Activated CD8-positive, alpha-beta T cell treated with anti-CD3 and anti-CD28 coated beads for 36 hours (primary cell): Measurements from ENCODE around the gene ZFP62. TPM values are rescaled to one million over a fixed set of nuclear protein-coding genes. Genes with fewer than 3 reads are reported as not detected.
A peak's percentile ranks its signal among the peaks of the same experiment; 100 is the strongest.
"Not testable (repeated sequence)": the region's sequence is repeated elsewhere in the genome, so short reads cannot be mapped to it uniquely, and the experiment has no call there.

Experiments used
- ATAC-seq: fragments of 200-7000 bp; cut with Tn5 transposase; one replicate; pipeline ENCODE4 v1.10.0; 2021; ENCODE audit warnings: mild to moderate bottlenecking, moderate library complexity
- CTCF ChIA-PET: fragments of 350-600 bp; sonication (Branson Sonifier 250); formaldehyde crosslinking; loops from one replicate; lab custom pipeline; 2021; ENCODE audit warnings: antibody characterized with exemption; lab: Charles Lee
- POLR2A ChIA-PET: fragments of 350-600 bp; sonication (Branson Sonifier 250); formaldehyde crosslinking; loops from one replicate; lab custom pipeline; 2021; ENCODE audit warnings: antibody characterized with exemption; lab: Charles Lee
- DNase-seq: peaks from one replicate; pipeline ENCODE4 v3.0.0-alpha.2; 2020
- H3K27ac Mint-ChIP-seq: one replicate; pipeline ENCODE4 v1.8.0; 2021; ENCODE audit warnings: mild to moderate bottlenecking, mixed read lengths
- H3K27me3 Mint-ChIP-seq: one replicate; pipeline ENCODE4 v1.8.0; 2021; ENCODE audit warnings: mixed read lengths
- H3K36me3 Mint-ChIP-seq: one replicate; pipeline ENCODE4 v1.8.0; 2021; ENCODE audit warnings: low read depth, mixed read lengths
- H3K4me1 Mint-ChIP-seq: one replicate; pipeline ENCODE4 v1.8.0; 2021; ENCODE audit warnings: low read depth, mixed read lengths
- H3K4me3 Mint-ChIP-seq: one replicate; pipeline ENCODE4 v1.8.0; 2021; ENCODE audit warnings: mild to moderate bottlenecking, moderate library complexity, mixed read lengths
- H3K9me3 Mint-ChIP-seq: one replicate; pipeline ENCODE4 v1.8.0; 2021; ENCODE audit warnings: mixed read lengths
- CTCF ChIP-seq: fragments of 200-600 bp; IDR thresholded peaks from one replicate; pipeline ENCODE4 v1.8.0; 2022; ENCODE audit warnings: antibody characterized with exemption, mild to moderate bottlenecking
- intact Hi-C: fragments of 100-400 bp; cut with micrococcal nuclease; formaldehyde crosslinking; loops from one replicate; pipeline ENCODE4 v1.10.0; 2022
- total RNA-seq, 2 experiments: library from RNA; stranded (reverse); gene quantifications; one replicate each; pipeline ENCODE4 v1.2.3, GENCODE V29; 2021

The ZFP62 gene
- total RNA-seq, 2 experiments from 2014 or later: 22.2 to 22.6 TPM

GRCh38 chr5:180889381-180889780 lies 28.3 kb upstream of the ZFP62 start:
- H3K4me3 Mint-ChIP-seq: no peak overlapping the region
- no peaks in the 10 kb centered on the region for H3K9me3 Mint-ChIP-seq
- DNase-seq: no peak
- no peak for ATAC-seq
- no peak overlapping the region for H3K27ac Mint-ChIP-seq
- ChIA-PET POLR2A (no interaction called here), CTCF (no interaction called here)
- H3K27me3 Mint-ChIP-seq: peaks cover 27% of the 10 kb centered on the region
- H3K36me3 Mint-ChIP-seq: no peaks in the 10 kb centered on the region
- intact Hi-C loops: no loop called here
- TF ChIP-seq CTCF: no peak
- H3K4me1 Mint-ChIP-seq: no peaks in the 10 kb centered on the region

DNA sequence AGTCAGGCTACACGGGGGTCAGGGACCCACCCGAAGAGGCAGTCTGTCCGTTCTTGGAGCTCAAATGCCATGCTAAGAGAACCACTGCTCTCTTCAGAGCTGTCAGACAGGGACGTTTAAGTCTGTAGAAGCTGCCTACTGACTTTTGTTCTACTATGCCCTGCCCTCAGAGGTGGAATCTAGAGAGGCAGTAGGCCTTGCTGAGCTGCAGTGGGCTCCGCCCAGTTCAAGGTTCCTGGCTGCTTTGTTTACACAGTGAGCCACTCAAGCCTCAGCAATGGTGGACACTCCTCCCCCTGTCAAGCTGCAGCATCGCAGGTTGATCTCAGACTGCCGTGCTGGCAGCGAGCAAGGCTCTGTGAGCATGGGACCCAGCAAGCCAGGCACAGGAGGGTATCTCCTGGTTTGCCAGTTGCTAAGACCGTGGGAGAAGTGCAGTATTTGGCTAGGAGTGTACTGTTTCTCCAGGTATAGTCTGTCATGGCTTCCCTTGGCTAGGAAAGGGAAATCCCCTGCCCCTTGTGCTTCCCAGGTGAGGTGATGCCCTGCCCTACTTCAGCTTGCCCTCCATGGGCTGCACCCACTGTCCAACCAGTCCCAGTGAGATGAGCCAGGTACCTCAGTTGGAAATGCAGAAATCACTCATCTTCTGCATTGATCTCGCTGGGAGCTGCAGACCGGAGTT lies 24.9 kb upstream of the ZFP62 start:
- H3K4me3 Mint-ChIP-seq, DNase-seq, CTCF ChIA-PET, H3K27ac Mint-ChIP-seq, intact Hi-C loops, H3K36me3 Mint-ChIP-seq, H3K9me3 Mint-ChIP-seq, H3K4me1 Mint-ChIP-seq, POLR2A ChIA-PET, ATAC-seq: not testable (repeated sequence)
- H3K27me3 Mint-ChIP-seq: peaks cover 38% of the 10 kb centered on the region

- intact Hi-C loops: loop anchor here (10.0 kb wide), 1 partner anchor 149 kb away; no protein-coding TSS in a partner anchor
- ChIA-PET POLR2A (no interaction called here), CTCF (no interaction called here)
- Mint-ChIP-seq H3K36me3 (no peaks in the 10 kb centered on the region), H3K9me3 (no peaks in the 10 kb centered on the region), H3K27ac (no peak overlapping the region), H3K27me3 (peaks cover 2% of the 10 kb centered on the region), H3K4me3 (no peak overlapping the region), H3K4me1 (peaks cover 3% of the 10 kb centered on the region)
- ATAC-seq (no peak), DNase-seq (no peak)
- no peak for TF ChIP-seq CTCF
Observed at GRCh38 chr5:180875860-180876426, 14.9 kb upstream of the ZFP62 start.

DNA sequence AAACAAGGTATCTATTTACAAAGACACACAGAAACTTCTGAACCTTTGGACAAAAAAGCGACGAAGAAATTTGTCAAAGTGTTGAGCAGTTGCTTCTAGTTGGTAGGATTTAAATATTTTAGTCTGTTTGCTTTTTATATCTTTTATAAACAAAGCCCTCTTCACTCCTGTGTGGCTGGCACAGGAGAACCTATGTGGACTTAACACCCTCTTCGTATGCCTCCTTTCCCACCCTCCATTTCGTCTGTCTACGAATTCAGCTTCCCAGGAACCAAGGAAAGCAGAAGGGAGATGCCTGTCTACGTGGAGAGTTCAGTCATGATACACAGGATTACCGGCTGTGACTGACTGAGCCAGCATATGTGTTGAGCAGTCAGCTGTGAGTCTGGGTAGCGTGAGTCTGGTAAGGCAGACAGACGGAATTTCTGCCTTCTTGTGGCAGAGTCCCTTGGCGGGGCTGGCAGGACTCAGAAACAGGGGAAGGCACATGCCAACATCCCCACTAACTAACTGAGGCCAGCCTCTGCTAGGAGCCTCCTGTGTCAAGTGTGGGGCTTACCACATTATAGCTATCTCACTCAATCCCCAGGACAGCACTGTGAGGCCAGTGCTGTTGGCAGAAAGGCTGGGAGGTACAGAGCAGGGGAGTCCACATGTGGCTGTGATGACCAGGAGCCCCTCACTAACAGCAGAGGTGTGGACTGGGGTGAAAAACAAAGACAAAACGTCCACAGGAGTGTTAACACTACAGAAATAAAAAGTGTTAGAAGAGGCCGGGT lies 13.9 kb upstream of the ZFP62 start:
- Mint-ChIP-seq H3K4me3 (no peak overlapping the region), H3K36me3 (no peaks in the 10 kb centered on the region), H3K4me1 (peaks cover 3% of the 10 kb centered on the region), H3K9me3 (no peaks in the 10 kb centered on the region), H3K27me3 (peaks cover 1% of the 10 kb centered on the region), H3K27ac (no peak overlapping the region)
- ChIA-PET POLR2A (interaction anchor here (0.7 kb wide), 1 partner anchor 1471 kb away, joined by 3 read pairs; no protein-coding TSS in a partner anchor), CTCF (no interaction called here)
- intact Hi-C loops: loop anchor here (10.0 kb wide), 1 partner anchor 150 kb away; no protein-coding TSS in a partner anchor
- DNase-seq (no peak), ATAC-seq (no peak)
- no peak for TF ChIP-seq CTCF

DNA sequence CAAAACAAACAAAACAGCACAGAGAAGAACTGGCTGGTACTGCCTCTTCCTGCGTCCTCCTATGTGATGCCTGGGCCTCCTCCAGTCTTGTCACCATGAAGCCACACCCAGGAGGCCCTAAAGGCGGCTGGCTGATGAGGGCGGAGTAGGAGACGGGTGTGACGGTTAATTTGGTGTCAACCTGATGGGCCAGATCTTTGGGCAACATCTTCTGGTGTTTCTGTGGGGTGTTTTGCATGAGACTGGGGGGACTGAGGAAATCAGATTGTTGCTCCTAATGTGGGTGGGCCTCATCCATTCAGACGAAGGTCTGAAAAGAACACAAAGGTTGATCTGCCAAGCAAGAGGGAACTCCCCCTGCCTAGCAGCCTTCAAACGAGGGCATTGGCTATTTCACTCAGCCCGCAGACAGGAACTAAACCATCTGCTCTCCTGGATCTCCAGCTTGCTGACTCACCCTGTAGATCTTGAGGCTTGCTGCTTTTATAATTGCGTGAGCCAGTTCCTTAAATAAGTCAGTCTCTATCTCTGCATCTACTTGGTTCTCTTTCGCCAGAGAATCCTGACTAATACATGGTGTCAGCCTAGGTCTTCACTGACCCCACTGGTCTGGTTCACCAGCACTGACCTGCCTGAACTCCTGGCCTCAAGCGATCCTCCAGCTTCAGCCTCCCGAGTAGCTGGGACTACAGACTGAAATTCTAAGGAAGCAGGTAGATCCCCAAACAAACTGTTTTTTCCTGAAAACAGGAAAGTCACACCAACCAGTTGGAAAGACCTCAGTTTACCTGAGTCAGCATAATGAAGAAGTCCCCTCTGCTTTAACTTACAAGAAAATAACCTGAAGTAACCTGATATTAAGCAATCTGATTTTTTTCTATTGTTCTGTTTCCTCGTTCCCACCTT lies 12.8 kb upstream of the ZFP62 start:
- no peak overlapping the region for H3K27ac Mint-ChIP-seq
- POLR2A ChIA-PET: no interaction called here
- H3K27me3 Mint-ChIP-seq: peaks cover 2% of the 10 kb centered on the region
- no peak for TF ChIP-seq CTCF
- peaks cover 4% of the 10 kb centered on the region for H3K4me1 Mint-ChIP-seq
- H3K4me3 Mint-ChIP-seq: no peak overlapping the region
- no peaks in the 10 kb centered on the region for H3K9me3 Mint-ChIP-seq
- DNase-seq (peak; percentile 20), ATAC-seq (peak; percentile 69)
- H3K36me3 Mint-ChIP-seq: no peaks in the 10 kb centered on the region
- CTCF ChIA-PET: interaction anchor here (0.6 to 0.8 kb wide), 2 partner anchors 11 to 78 kb away, joined by 3 read pairs; no protein-coding TSS in a partner anchor
- intact Hi-C loops: loop anchor here (10.0 kb wide), 1 partner anchor 151 kb away; no protein-coding TSS in a partner anchor
